ENCODE results near the gene DDA1. TPM values are rescaled to one million over a fixed set of nuclear protein-coding genes. Genes with fewer than 3 reads are reported as not detected.

DDA1 gene
- total and polyA plus RNA-seq, 2 of the 13 experiments (the other 11 are each of a cell fraction or from before 2014, with no cell fraction given) = 24.5 to 26.0 TPM

DNA sequence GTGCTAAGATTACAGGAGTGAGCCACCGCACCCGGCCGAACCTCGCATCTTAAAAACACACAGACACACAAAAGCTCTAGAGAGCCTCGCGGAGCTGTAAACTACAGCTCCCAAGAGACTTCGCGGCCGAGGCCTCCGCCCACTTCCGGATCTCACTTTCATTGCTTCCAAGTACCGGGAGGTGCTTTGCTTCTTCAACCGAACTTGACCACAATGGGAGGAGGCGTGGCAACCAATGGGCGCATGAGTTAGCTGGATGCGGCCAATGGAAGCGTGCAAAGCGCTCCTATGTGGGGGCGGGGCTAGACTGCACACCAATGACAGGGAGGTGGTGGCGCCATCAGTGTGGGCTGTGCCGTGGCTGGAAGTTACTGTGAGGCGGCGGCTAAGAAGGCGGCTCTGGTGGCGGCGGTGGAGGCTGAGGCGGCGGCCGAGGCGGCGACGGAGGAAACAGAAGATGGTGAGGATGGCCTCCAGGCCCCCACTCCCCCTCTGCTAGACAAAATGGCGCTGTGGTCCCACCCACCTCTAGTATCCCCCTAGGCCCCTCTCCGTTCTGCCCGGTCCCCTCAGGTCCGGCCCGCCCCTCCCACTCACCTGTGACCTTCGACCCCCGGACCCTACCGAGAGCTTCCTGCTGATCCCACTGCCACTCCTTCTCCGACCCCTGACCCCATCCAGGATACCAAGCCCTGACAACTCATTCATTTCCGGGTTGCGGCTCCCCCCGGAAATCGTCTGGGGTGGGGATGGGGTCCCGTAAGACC, at the start of gene DDA1 (continued):
- TF ChIP-seq, protein P1, sequence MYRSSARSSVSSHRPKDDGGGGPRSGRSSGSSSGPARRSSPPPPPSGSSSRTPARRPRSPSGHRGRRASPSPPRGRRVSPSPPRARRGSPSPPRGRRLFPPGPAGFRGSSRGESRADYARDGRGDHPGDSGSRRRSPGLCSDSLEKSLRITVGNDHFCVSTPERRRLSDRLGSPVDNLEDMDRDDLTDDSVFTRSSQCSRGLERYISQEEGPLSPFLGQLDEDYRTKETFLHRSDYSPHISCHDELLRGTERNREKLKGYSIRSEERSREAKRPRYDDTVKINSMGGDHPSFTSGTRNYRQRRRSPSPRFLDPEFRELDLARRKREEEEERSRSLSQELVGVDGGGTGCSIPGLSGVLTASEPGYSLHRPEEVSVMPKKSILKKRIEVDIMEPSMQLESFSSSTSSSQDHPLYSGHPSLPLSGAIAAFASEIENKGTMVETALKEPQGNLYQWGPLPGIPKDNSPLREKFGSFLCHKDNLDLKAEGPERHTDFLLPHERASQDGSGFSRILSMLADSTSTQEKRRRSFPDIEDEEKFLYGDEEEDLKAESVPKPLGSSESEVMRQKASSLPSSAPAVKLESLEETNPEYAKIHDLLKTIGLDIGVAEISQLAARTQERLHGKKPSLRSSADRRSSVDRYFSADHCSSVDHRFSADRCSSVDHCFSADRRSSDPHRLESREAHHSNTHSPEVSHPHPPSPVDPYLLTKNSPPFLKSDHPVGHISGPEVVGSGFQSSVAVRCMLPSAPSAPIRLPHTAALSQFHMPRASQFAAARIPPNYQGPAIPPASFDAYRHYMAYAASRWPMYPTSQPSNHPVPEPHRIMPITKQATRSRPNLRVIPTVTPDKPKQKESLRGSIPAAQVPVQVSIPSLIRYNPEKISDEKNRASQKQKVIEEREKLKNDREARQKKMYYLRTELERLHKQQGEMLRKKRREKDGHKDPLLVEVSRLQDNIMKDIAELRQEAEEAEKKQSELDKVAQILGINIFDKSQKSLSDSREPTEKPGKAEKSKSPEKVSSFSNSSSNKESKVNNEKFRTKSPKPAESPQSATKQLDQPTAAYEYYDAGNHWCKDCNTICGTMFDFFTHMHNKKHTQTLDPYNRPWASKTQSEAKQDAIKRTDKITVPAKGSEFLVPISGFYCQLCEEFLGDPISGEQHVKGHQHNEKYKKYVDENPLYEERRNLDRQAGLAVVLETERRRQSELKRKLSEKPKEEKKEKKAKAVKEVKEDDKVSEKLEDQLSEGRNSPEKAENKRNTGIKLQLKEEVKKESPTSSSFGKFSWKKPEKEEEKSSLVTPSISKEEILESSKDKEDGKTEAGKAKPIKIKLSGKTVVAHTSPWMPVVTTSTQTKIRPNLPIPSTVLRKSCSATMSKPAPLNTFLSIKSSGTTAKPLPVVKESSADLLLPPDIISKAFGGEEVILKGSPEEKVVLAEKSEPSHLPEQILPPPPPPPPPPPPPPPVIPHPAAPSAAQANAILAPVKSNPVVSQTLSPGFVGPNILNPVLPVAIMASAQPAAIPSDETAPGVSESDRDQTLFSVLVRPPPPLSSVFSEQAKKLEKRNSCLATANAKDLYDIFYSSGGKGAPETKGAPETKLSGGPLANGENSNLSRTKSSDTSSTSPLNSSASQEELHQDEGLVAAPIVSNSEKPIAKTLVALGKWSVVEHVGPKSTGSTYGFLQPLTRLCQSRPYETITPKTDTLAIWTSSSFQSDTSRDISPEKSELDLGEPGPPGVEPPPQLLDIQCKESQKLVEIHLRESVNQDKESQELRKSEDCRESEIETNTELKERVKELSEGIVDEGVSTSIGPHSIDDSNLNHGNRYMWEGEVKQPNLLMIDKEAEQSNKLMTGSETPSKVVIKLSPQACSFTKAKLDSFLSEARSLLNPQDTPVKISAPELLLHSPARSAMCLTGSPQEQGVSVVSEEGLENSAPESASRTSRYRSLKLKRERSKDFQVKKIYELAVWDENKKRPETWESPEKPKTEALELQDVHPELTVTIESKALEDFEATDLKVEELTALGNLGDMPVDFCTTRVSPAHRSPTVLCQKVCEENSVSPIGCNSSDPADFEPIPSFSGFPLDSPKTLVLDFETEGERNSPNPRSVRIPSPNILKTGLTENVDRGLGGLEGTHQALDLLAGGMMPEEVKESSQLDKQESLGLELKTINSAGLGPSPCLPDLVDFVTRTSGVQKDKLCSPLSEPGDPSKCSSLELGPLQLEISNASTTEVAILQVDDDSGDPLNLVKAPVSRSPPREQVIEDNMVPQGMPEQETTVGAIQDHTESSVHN (CRISPR knock-in tag; IDR thresholded peaks at IDR 0.05) = no peak
- TF ChIP-seq, protein P2, sequence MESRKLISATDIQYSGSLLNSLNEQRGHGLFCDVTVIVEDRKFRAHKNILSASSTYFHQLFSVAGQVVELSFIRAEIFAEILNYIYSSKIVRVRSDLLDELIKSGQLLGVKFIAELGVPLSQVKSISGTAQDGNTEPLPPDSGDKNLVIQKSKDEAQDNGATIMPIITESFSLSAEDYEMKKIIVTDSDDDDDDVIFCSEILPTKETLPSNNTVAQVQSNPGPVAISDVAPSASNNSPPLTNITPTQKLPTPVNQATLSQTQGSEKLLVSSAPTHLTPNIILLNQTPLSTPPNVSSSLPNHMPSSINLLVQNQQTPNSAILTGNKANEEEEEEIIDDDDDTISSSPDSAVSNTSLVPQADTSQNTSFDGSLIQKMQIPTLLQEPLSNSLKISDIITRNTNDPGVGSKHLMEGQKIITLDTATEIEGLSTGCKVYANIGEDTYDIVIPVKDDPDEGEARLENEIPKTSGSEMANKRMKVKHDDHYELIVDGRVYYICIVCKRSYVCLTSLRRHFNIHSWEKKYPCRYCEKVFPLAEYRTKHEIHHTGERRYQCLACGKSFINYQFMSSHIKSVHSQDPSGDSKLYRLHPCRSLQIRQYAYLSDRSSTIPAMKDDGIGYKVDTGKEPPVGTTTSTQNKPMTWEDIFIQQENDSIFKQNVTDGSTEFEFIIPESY (CRISPR knock-in tag; IDR thresholded peaks at IDR 0.05) = no peak
- TF ChIP-seq ZNF234 (CRISPR knock-in tag; conservative IDR thresholded peaks at IDR 0.05) (no peak), ZNF138 (CRISPR knock-in tag; IDR thresholded peaks at IDR 0.05; ENCODE audit: low read depth) (no peak), ZNF879 (CRISPR knock-in tag; IDR thresholded peaks at IDR 0.05) (no peak), ZNF563 (CRISPR knock-in tag; IDR thresholded peaks at IDR 0.05) (peak; percentile 92), TCF7 (IDR thresholded peaks at IDR 0.05; ENCODE audit: low read depth) (no peak), DPF2 (CRISPR knock-in tag; IDR thresholded peaks at IDR 0.05; ENCODE audit: borderline replicate concordance, low read depth) (no peak), TEAD2 (CRISPR knock-in tag; IDR thresholded peaks at IDR 0.05) (no peak), ZSCAN31 (CRISPR knock-in tag; IDR thresholded peaks at IDR 0.05; ENCODE audit: low read depth) (0 out of 2 replicates have a peak, but pooled peaks have one; percentile 24), NCOR1 (IDR thresholded peaks at IDR 0.05; ENCODE audit: borderline replicate concordance, low read length) (no peak; the same call in 1 of the 2 replicates), ZNF577 (CRISPR knock-in tag; IDR thresholded peaks at IDR 0.05; ENCODE audit: borderline replicate concordance, low read depth) (no peak), DNMT1 (CRISPR knock-in tag; IDR thresholded peaks at IDR 0.05) (no peak), ARNT (IDR thresholded peaks at IDR 0.05) (no peak), PTBP1 (IDR thresholded peaks at IDR 0.05; ENCODE audit: low read depth, low read length, poor library complexity, severe bottlenecking) (no peak), DMAP1 (CRISPR knock-in tag; IDR thresholded peaks at IDR 0.05) (0 out of 2 replicates have a peak, but pooled peaks have one; percentile 38)
- TF ChIP-seq, protein P3, sequence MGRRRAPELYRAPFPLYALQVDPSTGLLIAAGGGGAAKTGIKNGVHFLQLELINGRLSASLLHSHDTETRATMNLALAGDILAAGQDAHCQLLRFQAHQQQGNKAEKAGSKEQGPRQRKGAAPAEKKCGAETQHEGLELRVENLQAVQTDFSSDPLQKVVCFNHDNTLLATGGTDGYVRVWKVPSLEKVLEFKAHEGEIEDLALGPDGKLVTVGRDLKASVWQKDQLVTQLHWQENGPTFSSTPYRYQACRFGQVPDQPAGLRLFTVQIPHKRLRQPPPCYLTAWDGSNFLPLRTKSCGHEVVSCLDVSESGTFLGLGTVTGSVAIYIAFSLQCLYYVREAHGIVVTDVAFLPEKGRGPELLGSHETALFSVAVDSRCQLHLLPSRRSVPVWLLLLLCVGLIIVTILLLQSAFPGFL (CRISPR knock-in tag; IDR thresholded peaks at IDR 0.05) = no peak
